WERI-Rb-1 (cell line): ENCODE results near the gene RAET1G.
"Not testable (repeated sequence)": the region's sequence is repeated elsewhere in the genome, so short reads cannot be mapped to it uniquely, and the experiment has no call there.

Source experiments
- DNase-seq: peaks from one replicate; pipeline ENCODE4 v3.0.0-alpha.2; 2020
- H3K27ac ChIP-seq: fragments of 250-450 bp; sonication (Bioruptor Pico); 2 replicates; pipeline ENCODE4 v1.5.1; 2020; ENCODE audit warnings: mild to moderate bottlenecking, moderate library complexity
- H3K27me3 ChIP-seq: fragments of 250-450 bp; sonication (Bioruptor Pico); 2 replicates; pipeline ENCODE4 v1.5.1; 2021; ENCODE audit warnings: mild to moderate bottlenecking, low read depth, moderate library complexity; ENCODE audit not compliant: insufficient read depth, severe bottlenecking
- H3K36me3 ChIP-seq: fragments of 250-450 bp; sonication (Bioruptor Pico); 2 replicates; pipeline ENCODE4 v1.5.1; 2020; ENCODE audit warnings: mild to moderate bottlenecking, moderate library complexity
- H3K4me3 ChIP-seq: 2 replicates; pipeline ENCODE4 v1.5.1; 2011; ENCODE audit warnings: low read depth, mild to moderate bottlenecking, control low read depth, low read length
- H3K9me3 ChIP-seq: fragments of 250-450 bp; sonication (Bioruptor Pico); 2 replicates; pipeline ENCODE4 v1.5.1; 2021; ENCODE audit warnings: mild to moderate bottlenecking, moderate library complexity; ENCODE audit not compliant: severe bottlenecking
- CTCF ChIP-seq: IDR thresholded peaks from 2 replicates; pipeline ENCODE4 v1.5.1; 2011; ENCODE audit warnings: low read depth, mild to moderate bottlenecking, control low read depth, inconsistent platforms, low read length

The RAET1G gene

GRCh38 chr6:149895048-149895590, 27.8 kb downstream of the RAET1G start:
- Histone ChIP-seq H3K4me3 (no peak overlapping the region), H3K36me3 (no peaks in the 10 kb centered on the region), H3K27ac (no peak overlapping the region), H3K27me3 (no peaks in the 10 kb centered on the region), H3K9me3 (no peaks in the 10 kb centered on the region)
- TF ChIP-seq CTCF: no peak
- DNase-seq: no peak

- not testable (repeated sequence) for DNase-seq, H3K27ac ChIP-seq, H3K27me3 ChIP-seq, H3K4me3 ChIP-seq, H3K36me3 ChIP-seq, H3K9me3 ChIP-seq
Measured at GRCh38 chr6:149891864-149892263, 31.1 kb downstream of the RAET1G start.

GRCh38 chr6:149891259-149891658, 31.7 kb downstream of the RAET1G start:
- DNase-seq: no peak
- Histone ChIP-seq H3K9me3 (no peaks in the 10 kb centered on the region), H3K27me3 (no peaks in the 10 kb centered on the region), H3K27ac (no peak overlapping the region), H3K4me3 (no peak overlapping the region), H3K36me3 (no peaks in the 10 kb centered on the region)
- TF ChIP-seq CTCF: no peak

- Histone ChIP-seq H3K27ac (no peak overlapping the region), H3K9me3 (no peaks in the 10 kb centered on the region), H3K36me3 (no peaks in the 10 kb centered on the region), H3K27me3 (no peaks in the 10 kb centered on the region), H3K4me3 (no peak overlapping the region)
- DNase-seq: no peak
- no peak for TF ChIP-seq CTCF
Measured at GRCh38 chr6:149890629-149891045, 32.3 kb downstream of the RAET1G start.

- H3K4me3 ChIP-seq: no peak overlapping the region
- H3K9me3 ChIP-seq: no peaks in the 10 kb centered on the region
- no peaks in the 10 kb centered on the region for H3K36me3 ChIP-seq
- no peak for TF ChIP-seq CTCF
- H3K27ac ChIP-seq: no peak overlapping the region
- DNase-seq: no peak
- H3K27me3 ChIP-seq: no peaks in the 10 kb centered on the region
Measured at GRCh38 chr6:149889326-149889725, 33.6 kb downstream of the RAET1G start.

GRCh38 chr6:149888659-149889058, 34.3 kb downstream of the RAET1G start:
- Histone ChIP-seq H3K27me3 (no peaks in the 10 kb centered on the region), H3K9me3 (no peaks in the 10 kb centered on the region), H3K27ac (no peak overlapping the region), H3K36me3 (no peaks in the 10 kb centered on the region), H3K4me3 (no peak overlapping the region)
- no peak for DNase-seq
- TF ChIP-seq CTCF: no peak
